Upper lobe of left lung (tissue), 6 donors: ENCODE measurements around the gene SF3B6. TPM values are rescaled to one million over a fixed set of nuclear protein-coding genes. Genes with fewer than 3 reads are reported as not detected.

ENCODE experiments used
- ATAC-seq, 2 donors: fragments of 200-7000 bp; cut with Tn5 transposase; one replicate each; pipeline ENCODE4 v1.9.1; 2022; ENCODE audit warnings: mild to moderate bottlenecking in 2 of 2, moderate library complexity in 2 of 2; ENCODE audit not compliant: low FRiP score in 2 of 2
- DNase-seq, 2 donors: peaks; one replicate each; pipeline ENCODE4 v3.0.0-alpha.2; 2019 to 2020
- H3K27ac ChIP-seq, 4 donors: fragments of 200-600 bp; sonication (generic); one replicate each; pipeline ENCODE4 v1.5.1; 2016 to 2019
- H3K27me3 ChIP-seq, 4 donors: fragments of 200-600 bp; sonication (generic); one replicate each; pipeline ENCODE4 v1.5.1; 2017 to 2019
- H3K36me3 ChIP-seq, 4 donors: fragments of 200-600 bp; sonication (generic); one replicate each; pipeline ENCODE4 v1.5.1; 2016 to 2019
- H3K4me1 ChIP-seq, 4 donors: fragments of 200-600 bp; sonication (generic); one replicate each; pipeline ENCODE4 v1.5.1; 2018 to 2019
- H3K4me3 ChIP-seq, 4 donors: fragments of 200-600 bp; sonication (generic); one replicate each; pipeline ENCODE4 v1.5.1; 2017 to 2019; ENCODE audit warnings: mild to moderate bottlenecking in 2 of 4, moderate library complexity in 1 of 4
- H3K9me3 ChIP-seq, 4 donors: fragments of 200-600 bp; sonication (generic); one replicate each; pipeline ENCODE4 v1.5.1; 2018 to 2019
- EP300 ChIP-seq, 4 donors: sonication (generic); formaldehyde crosslinking; IDR thresholded peaks; one replicate each; pipeline ENCODE4 v1.5.1; 2017; ENCODE audit warnings: antibody characterized with exemption in 4 of 4, control low read depth in 2 of 4
- POLR2A ChIP-seq, 4 donors: fragments of 450-650 bp; IDR thresholded peaks; one replicate each; pipeline ENCODE4 v1.5.1; 2016 to 2017; ENCODE audit warnings: antibody characterized with exemption in 4 of 4, mild to moderate bottlenecking in 2 of 4
- POLR2AphosphoS5 ChIP-seq, 2 donors: sonication (generic); formaldehyde crosslinking; IDR thresholded peaks; one replicate each; pipeline ENCODE4 v1.5.1; 2017; ENCODE audit warnings: antibody characterized with exemption in 2 of 2
- whole genome bisulfite sequencing, 2 donors: methylation state at CpG; one replicate each; pipeline ENCODE4 v1.1.5; 2017 to 2018; 5-methylcytosine and 5-hydroxymethylcytosine counted together
- total RNA-seq, 6 donors: library from RNA; depleted of rRNA in 4 of 6; stranded (reverse); fragments of >200 nt in 4 of 6; gene quantifications; one replicate each; pipeline versions ENCODE4 v1.1.0 to v1.2.1, GENCODE V29; 2016 to 2021
- TF ChIP-seq, protein P1 (sequence below), 6 experiments: fragments of 450-650 bp in 4 of 6; fragments of 200-600 bp in 2 of 6; sonication (generic) in 2 of 6; IDR thresholded peaks; one replicate each; pipeline ENCODE4 v1.5.1; 2016 to 2019; ENCODE audit warnings: antibody characterized with exemption in 6 of 6
- donor health status: DM: no; HTN: no; CAD: no; lungs with moderate emphysema.
- donor health status: DM: no; HTN: yes; CAD: no; lungs with severe emphysema.

The SF3B6 gene
- total RNA-seq, 6 donors from 2014 or later, result 38.8 to 93.7 (median 64.7) TPM

GRCh38 chr2:24049485-24050021, 26.6 kb downstream of the SF3B6 start, which contains the start of gene FKBP1B:
TSS of gene FKBP1B (plus strand) at chr2:24049741. CDS start at chr2:24049850, 109 bp downstream.
- no peaks in the 10 kb centered on the region for H3K27me3 ChIP-seq
- TF ChIP-seq POLR2AphosphoS5 (IDR thresholded peaks at IDR 0.05), result peak in 1 of 2 donors; percentile 71
- TF ChIP-seq POLR2A (IDR thresholded peaks at IDR 0.05), result peak in 1 of 4 donors; percentile 67
- TF ChIP-seq EP300 (IDR thresholded peaks at IDR 0.05), result no peak
- H3K4me3 ChIP-seq, result peak within 1 kb of the TSS; percentile 61 to 92 (median 71)
- DNase-seq (peak; percentile 82 to 94), ATAC-seq (peak; percentile 44 to 75)
- no peaks in the 10 kb centered on the region for H3K36me3 ChIP-seq
- WGBS, 2 donors, result 2 to 4% methylated on average over 17 to 37 of the region's 52 CpGs
- peak within 1 kb of the TSS; percentile 33 to 80 (median 51) for H3K27ac ChIP-seq
- no peaks in the 10 kb centered on the region for H3K9me3 ChIP-seq
- H3K4me1 ChIP-seq, result peaks cover 16 to 42% (median 22%) of the 10 kb centered on the region in 4 donors

GRCh38 chr2:24048769-24049484, 27.2 kb downstream of the SF3B6 start:
- ATAC-seq, result no peak
- H3K27ac ChIP-seq, result peak overlapping the region in 1 of 4 donors; percentile 80
- 32 to 35% methylated on average over 23 of the region's 23 CpGs for WGBS, 2 donors

DNA sequence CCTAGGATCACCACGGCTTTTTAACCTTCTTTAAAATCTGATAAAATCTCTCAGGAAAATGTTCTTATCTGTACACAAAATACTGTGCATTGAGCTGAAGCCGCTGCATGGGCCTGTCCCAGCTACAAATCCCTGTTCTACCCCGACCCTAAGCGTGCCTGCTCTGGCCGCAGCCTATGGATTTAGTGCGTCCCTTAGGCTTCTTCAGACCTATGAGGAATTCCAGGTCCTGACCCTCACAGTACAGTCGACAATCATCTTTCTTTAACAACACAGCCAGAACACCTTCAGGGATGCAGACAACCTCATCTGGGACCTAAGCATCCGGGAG, 28.5 kb downstream of the SF3B6 start:
- DNase-seq (no peak), ATAC-seq (no peak)
- Histone ChIP-seq H3K4me3 (peak overlapping the region in 3 of 4 donors; percentile 88 to 96 (median 89)), H3K9me3 (no peaks in the 10 kb centered on the region), H3K27me3 (no peaks in the 10 kb centered on the region), H3K4me1 (peaks cover 16 to 42% (median 22%) of the 10 kb centered on the region in 4 donors), H3K36me3 (no peaks in the 10 kb centered on the region), H3K27ac (no peak overlapping the region)
- whole genome bisulfite sequencing, 2 donors, result 43 to 51% methylated on average over 8 of the region's 8 CpGs
- TF ChIP-seq EP300 (IDR thresholded peaks at IDR 0.05) (no peak), POLR2A (IDR thresholded peaks at IDR 0.05) (no peak), POLR2AphosphoS5 (IDR thresholded peaks at IDR 0.05) (no peak)
- TF ChIP-seq, protein P1, sequence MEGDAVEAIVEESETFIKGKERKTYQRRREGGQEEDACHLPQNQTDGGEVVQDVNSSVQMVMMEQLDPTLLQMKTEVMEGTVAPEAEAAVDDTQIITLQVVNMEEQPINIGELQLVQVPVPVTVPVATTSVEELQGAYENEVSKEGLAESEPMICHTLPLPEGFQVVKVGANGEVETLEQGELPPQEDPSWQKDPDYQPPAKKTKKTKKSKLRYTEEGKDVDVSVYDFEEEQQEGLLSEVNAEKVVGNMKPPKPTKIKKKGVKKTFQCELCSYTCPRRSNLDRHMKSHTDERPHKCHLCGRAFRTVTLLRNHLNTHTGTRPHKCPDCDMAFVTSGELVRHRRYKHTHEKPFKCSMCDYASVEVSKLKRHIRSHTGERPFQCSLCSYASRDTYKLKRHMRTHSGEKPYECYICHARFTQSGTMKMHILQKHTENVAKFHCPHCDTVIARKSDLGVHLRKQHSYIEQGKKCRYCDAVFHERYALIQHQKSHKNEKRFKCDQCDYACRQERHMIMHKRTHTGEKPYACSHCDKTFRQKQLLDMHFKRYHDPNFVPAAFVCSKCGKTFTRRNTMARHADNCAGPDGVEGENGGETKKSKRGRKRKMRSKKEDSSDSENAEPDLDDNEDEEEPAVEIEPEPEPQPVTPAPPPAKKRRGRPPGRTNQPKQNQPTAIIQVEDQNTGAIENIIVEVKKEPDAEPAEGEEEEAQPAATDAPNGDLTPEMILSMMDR (IDR thresholded peaks at IDR 0.05), result no peak

More at GRCh38 chr2:24048769-24049484, 27.2 kb downstream of the SF3B6 start:
- Histone ChIP-seq H3K27me3 (no peaks in the 10 kb centered on the region), H3K4me1 (peaks cover 16 to 42% (median 22%) of the 10 kb centered on the region in 4 donors), H3K4me3 (peak overlapping the region; percentile 61 to 92 (median 71)), H3K9me3 (no peaks in the 10 kb centered on the region), H3K36me3 (no peaks in the 10 kb centered on the region)
- no peak for TF ChIP-seq EP300 (IDR thresholded peaks at IDR 0.05)
- TF ChIP-seq POLR2AphosphoS5 (IDR thresholded peaks at IDR 0.05), result no peak
- TF ChIP-seq, protein P1 (IDR thresholded peaks at IDR 0.05), result no peak
- TF ChIP-seq POLR2A (IDR thresholded peaks at IDR 0.05), result no peak
- no peak for DNase-seq

GRCh38 chr2:24046930-24047702, 29.0 kb downstream of the SF3B6 start, which contains the start of gene WDCP:
TSS of gene WDCP (minus strand) at chr2:24047391. CDS start at chr2:24039494, 7,897 bp downstream.
- Histone ChIP-seq H3K36me3 (no peaks in the 10 kb centered on the region), H3K9me3 (no peaks in the 10 kb centered on the region), H3K4me3 (peak within 1 kb of the TSS; percentile 86 to 96 (median 88)), H3K27ac (peak within 1 kb of the TSS; percentile 59 to 82 (median 76)), H3K4me1 (peaks cover 16 to 42% (median 22%) of the 10 kb centered on the region in 4 donors), H3K27me3 (no peaks in the 10 kb centered on the region)
- peak; percentile 74 to 99 for DNase-seq
- ATAC-seq, result peak; percentile 99 to 100
- whole genome bisulfite sequencing, 2 donors, result 1% methylated on average over 31 of the region's 38 CpGs
- peak in 3 of 4 donors; percentile 38 to 73 (median 62) for TF ChIP-seq POLR2A (IDR thresholded peaks at IDR 0.05)
- TF ChIP-seq POLR2AphosphoS5 (IDR thresholded peaks at IDR 0.05), result peak; percentile 26 to 88
- TF ChIP-seq EP300 (IDR thresholded peaks at IDR 0.05), result no peak
- TF ChIP-seq, protein P1 (IDR thresholded peaks at IDR 0.05), result no peak

GRCh38 chr2:24046599-24046929, 29.6 kb downstream of the SF3B6 start:
- Histone ChIP-seq H3K36me3 (no peaks in the 10 kb centered on the region), H3K4me3 (peak overlapping the region; percentile 86 to 96 (median 88)), H3K4me1 (peaks cover 16 to 42% (median 22%) of the 10 kb centered on the region in 4 donors), H3K9me3 (no peaks in the 10 kb centered on the region), H3K27me3 (no peaks in the 10 kb centered on the region), H3K27ac (peak overlapping the region in 2 of 4 donors; percentile 81 to 82)
- TF ChIP-seq POLR2AphosphoS5 (IDR thresholded peaks at IDR 0.05), result no peak
- TF ChIP-seq, protein P1 (IDR thresholded peaks at IDR 0.05), result no peak
- TF ChIP-seq EP300 (IDR thresholded peaks at IDR 0.05), result no peak
- TF ChIP-seq POLR2A (IDR thresholded peaks at IDR 0.05), result no peak
- 3 to 7% methylated on average over 2 of the region's 2 CpGs for WGBS, 2 donors
- DNase-seq (no peak), ATAC-seq (no peak)
